ENCODE results near the gene REXO4. TPM values are rescaled to one million over a fixed set of nuclear protein-coding genes. Genes with fewer than 3 reads are reported as not detected.
A peak's percentile ranks its signal among the peaks of the same experiment; 100 is the strongest.

The REXO4 gene
- total and polyA plus RNA-seq, 9 of the 15 experiments (the other 6 are each of a cell fraction or from before 2014, with no cell fraction given): 3.4 to 72.9 (median 31.1) TPM

DNA sequence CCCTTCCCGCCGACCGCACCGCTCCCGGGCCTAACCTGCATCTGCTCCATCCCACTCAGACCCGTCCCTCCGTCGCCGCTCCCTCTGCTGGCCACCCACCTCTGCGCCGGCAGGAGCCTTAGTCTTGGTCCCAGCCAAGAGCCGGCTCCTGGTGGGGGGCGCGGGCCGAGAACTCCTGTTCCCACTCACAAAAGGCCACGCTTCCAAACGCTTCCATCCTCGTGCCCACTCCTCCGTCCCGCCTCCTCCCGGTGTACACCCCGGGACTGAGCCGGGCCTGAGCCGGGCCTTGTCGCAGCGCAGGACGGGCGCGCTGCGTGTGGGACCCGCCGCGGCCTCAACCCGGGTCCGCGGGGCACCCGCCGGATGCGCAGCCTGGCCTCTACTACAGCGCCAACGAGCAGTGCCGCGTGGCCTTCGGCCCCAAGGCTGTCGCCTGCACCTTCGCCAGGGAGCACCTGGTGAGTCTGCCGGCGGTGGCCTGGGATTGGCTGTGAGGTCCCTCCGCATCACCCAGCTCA lies 11.9 kb upstream of the REXO4 start (continued):
- TF ChIP-seq ZBTB7A (IDR thresholded peaks at IDR 0.05; ENCODE audit: borderline replicate concordance, control insufficient read depth, low read depth, low read length) (peak; percentile 42; the same call in 1 of the 2 replicates), PHTF2 (CRISPR knock-in tag; IDR thresholded peaks at IDR 0.05) (no peak), ZNF253 (CRISPR knock-in tag; conservative IDR thresholded peaks at IDR 0.05) (no peak), ZNF586 (CRISPR knock-in tag; conservative IDR thresholded peaks at IDR 0.05) (no peak), SAFB (IDR thresholded peaks at IDR 0.05; ENCODE audit: borderline replicate concordance, low read depth, low read length) (peak; percentile 47; the same call in 1 of the 2 replicates), CREM (IDR thresholded peaks at IDR 0.05; ENCODE audit: low read depth) (0 out of 2 replicates have a peak, but pooled peaks have one; percentile 11), TAF15 (IDR thresholded peaks at IDR 0.05; ENCODE audit: low read depth, low read length) (no peak)
- TF ChIP-seq, protein P1, sequence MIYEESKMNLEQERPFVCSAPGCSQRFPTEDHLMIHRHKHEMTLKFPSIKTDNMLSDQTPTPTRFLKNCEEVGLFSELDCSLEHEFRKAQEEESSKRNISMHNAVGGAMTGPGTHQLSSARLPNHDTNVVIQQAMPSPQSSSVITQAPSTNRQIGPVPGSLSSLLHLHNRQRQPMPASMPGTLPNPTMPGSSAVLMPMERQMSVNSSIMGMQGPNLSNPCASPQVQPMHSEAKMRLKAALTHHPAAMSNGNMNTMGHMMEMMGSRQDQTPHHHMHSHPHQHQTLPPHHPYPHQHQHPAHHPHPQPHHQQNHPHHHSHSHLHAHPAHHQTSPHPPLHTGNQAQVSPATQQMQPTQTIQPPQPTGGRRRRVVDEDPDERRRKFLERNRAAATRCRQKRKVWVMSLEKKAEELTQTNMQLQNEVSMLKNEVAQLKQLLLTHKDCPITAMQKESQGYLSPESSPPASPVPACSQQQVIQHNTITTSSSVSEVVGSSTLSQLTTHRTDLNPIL (CRISPR knock-in tag; IDR thresholded peaks at IDR 0.05): no peak
- TF ChIP-seq, protein P2, sequence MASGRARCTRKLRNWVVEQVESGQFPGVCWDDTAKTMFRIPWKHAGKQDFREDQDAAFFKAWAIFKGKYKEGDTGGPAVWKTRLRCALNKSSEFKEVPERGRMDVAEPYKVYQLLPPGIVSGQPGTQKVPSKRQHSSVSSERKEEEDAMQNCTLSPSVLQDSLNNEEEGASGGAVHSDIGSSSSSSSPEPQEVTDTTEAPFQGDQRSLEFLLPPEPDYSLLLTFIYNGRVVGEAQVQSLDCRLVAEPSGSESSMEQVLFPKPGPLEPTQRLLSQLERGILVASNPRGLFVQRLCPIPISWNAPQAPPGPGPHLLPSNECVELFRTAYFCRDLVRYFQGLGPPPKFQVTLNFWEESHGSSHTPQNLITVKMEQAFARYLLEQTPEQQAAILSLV (tag; IDR thresholded peaks at IDR 0.05): no peak
- TF ChIP-seq, protein P3, sequence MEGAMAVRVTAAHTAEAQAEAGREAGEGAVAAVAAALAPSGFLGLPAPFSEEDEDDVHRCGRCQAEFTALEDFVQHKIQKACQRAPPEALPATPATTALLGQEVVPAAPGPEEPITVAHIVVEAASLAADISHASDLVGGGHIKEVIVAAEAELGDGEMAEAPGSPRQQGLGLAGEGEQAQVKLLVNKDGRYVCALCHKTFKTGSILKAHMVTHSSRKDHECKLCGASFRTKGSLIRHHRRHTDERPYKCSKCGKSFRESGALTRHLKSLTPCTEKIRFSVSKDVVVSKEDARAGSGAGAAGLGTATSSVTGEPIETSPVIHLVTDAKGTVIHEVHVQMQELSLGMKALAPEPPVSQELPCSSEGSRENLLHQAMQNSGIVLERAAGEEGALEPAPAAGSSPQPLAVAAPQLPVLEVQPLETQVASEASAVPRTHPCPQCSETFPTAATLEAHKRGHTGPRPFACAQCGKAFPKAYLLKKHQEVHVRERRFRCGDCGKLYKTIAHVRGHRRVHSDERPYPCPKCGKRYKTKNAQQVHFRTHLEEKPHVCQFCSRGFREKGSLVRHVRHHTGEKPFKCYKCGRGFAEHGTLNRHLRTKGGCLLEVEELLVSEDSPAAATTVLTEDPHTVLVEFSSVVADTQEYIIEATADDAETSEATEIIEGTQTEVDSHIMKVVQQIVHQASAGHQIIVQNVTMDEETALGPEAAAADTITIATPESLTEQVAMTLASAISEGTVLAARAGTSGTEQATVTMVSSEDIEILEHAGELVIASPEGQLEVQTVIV (CRISPR knock-in tag; IDR thresholded peaks at IDR 0.05; ENCODE audit: borderline replicate concordance): no peak
- TF ChIP-seq, protein P4, sequence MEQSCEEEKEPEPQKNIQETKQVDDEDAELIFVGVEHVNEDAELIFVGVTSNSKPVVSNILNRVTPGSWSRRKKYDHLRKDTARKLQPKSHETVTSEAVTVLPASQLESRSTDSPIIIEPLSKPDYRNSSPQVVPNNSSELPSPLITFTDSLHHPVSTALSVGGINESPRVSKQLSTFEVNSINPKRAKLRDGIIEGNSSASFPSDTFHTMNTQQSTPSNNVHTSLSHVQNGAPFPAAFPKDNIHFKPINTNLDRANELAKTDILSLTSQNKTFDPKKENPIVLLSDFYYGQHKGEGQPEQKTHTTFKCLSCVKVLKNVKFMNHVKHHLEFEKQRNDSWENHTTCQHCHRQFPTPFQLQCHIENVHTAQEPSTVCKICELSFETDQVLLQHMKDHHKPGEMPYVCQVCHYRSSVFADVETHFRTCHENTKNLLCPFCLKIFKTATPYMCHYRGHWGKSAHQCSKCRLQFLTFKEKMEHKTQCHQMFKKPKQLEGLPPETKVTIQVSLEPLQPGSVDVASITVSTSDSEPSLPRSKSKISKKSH (CRISPR knock-in tag; IDR thresholded peaks at IDR 0.05): no peak
- TF ChIP-seq, protein P5, sequence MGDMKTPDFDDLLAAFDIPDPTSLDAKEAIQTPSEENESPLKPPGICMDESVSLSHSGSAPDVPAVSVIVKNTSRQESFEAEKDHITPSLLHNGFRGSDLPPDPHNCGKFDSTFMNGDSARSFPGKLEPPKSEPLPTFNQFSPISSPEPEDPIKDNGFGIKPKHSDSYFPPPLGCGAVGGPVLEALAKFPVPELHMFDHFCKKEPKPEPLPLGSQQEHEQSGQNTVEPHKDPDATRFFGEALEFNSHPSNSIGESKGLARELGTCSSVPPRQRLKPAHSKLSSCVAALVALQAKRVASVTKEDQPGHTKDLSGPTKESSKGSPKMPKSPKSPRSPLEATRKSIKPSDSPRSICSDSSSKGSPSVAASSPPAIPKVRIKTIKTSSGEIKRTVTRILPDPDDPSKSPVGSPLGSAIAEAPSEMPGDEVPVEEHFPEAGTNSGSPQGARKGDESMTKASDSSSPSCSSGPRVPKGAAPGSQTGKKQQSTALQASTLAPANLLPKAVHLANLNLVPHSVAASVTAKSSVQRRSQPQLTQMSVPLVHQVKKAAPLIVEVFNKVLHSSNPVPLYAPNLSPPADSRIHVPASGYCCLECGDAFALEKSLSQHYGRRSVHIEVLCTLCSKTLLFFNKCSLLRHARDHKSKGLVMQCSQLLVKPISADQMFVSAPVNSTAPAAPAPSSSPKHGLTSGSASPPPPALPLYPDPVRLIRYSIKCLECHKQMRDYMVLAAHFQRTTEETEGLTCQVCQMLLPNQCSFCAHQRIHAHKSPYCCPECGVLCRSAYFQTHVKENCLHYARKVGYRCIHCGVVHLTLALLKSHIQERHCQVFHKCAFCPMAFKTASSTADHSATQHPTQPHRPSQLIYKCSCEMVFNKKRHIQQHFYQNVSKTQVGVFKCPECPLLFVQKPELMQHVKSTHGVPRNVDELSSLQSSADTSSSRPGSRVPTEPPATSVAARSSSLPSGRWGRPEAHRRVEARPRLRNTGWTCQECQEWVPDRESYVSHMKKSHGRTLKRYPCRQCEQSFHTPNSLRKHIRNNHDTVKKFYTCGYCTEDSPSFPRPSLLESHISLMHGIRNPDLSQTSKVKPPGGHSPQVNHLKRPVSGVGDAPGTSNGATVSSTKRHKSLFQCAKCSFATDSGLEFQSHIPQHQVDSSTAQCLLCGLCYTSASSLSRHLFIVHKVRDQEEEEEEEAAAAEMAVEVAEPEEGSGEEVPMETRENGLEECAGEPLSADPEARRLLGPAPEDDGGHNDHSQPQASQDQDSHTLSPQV (IDR thresholded peaks at IDR 0.05): no peak
- TF ChIP-seq, protein P6, sequence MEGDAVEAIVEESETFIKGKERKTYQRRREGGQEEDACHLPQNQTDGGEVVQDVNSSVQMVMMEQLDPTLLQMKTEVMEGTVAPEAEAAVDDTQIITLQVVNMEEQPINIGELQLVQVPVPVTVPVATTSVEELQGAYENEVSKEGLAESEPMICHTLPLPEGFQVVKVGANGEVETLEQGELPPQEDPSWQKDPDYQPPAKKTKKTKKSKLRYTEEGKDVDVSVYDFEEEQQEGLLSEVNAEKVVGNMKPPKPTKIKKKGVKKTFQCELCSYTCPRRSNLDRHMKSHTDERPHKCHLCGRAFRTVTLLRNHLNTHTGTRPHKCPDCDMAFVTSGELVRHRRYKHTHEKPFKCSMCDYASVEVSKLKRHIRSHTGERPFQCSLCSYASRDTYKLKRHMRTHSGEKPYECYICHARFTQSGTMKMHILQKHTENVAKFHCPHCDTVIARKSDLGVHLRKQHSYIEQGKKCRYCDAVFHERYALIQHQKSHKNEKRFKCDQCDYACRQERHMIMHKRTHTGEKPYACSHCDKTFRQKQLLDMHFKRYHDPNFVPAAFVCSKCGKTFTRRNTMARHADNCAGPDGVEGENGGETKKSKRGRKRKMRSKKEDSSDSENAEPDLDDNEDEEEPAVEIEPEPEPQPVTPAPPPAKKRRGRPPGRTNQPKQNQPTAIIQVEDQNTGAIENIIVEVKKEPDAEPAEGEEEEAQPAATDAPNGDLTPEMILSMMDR (IDR thresholded peaks at IDR 0.05 in 2 of 3, conservative IDR thresholded peaks at IDR 0.05 in 1 of 3; ENCODE audit: insufficient read depth in 2 of 3, low read depth in 1 of 3, low read length in 3 of 3): peak; percentile 41 to 71 (median 50); a peak in 5 of 6 replicates
